Progenitor cell of endocrine pancreas (in vitro differentiated cells): ENCODE data around the gene TAP2. TPM values are rescaled to one million over a fixed set of nuclear protein-coding genes. Genes with fewer than 3 reads are reported as not detected.

Experiments
- DNase-seq: peaks from one replicate; pipeline ENCODE4 v3.0.0; 2021; ENCODE audit warnings: low spot score; ENCODE audit not compliant: unreplicated experiment
- H3K27ac Mint-ChIP-seq: 2 replicates; pipeline ENCODE4 v1.8.0; 2021; ENCODE audit warnings: mild to moderate bottlenecking, moderate library complexity, mixed read lengths
- H3K27me3 Mint-ChIP-seq: 2 replicates; pipeline ENCODE4 v1.8.0; 2021; ENCODE audit warnings: mixed read lengths
- H3K36me3 Mint-ChIP-seq: 2 replicates; pipeline ENCODE4 v1.8.0; 2022; ENCODE audit warnings: mixed read lengths; ENCODE audit not compliant: insufficient read depth
- H3K4me1 Mint-ChIP-seq: 2 replicates; pipeline ENCODE4 v1.8.0; 2021; ENCODE audit warnings: low read depth, mixed read lengths
- H3K4me3 Mint-ChIP-seq: 2 replicates; pipeline ENCODE4 v1.8.0; 2021; ENCODE audit warnings: low read depth, mild to moderate bottlenecking, moderate library complexity, mixed read lengths
- H3K9me3 Mint-ChIP-seq: 2 replicates; pipeline ENCODE4 v1.8.0; 2021; ENCODE audit warnings: low read depth, mixed read lengths
- CTCF ChIP-seq: fragments of 200-600 bp; sonication (generic); IDR thresholded peaks from one replicate; pipeline ENCODE4 v1.5.0; 2021; ENCODE audit warnings: antibody characterized with exemption, mild to moderate bottlenecking; ENCODE audit not compliant: unreplicated experiment
- total RNA-seq: library from RNA; stranded (reverse); gene quantifications from 2 replicates; pipeline ENCODE4 v1.2.1, GENCODE V29; 2021

The TAP2 gene
- total RNA-seq, 1 donor from 2014 or later, result 5.1 TPM

DNA sequence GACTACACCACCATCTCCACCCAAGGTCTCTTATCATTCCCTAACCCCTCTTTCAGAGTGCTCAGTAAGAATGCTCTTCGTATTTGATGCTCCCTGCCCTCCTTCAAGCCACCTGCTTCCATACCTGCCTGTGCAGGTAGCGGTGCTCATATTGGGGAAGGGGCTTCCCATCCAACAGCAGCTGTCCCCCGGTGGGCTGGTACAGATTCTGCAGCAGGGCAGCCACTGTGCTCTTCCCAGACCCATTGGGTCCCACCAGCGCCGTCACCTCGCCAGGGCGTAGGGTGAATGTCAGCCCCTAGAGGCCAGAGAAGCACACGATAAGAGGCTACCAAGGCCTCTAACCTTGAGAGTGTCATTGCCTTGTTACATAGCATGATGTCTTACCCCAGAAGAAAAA lies 9.3 kb upstream of the TAP2 start:
- peaks cover 8% of the 10 kb centered on the region for H3K4me1 Mint-ChIP-seq
- DNase-seq, result no peak
- H3K27ac Mint-ChIP-seq, result no peak overlapping the region
- H3K4me3 Mint-ChIP-seq, result no peak overlapping the region
- no peak for TF ChIP-seq CTCF
- H3K27me3 Mint-ChIP-seq, result peaks cover 95% of the 10 kb centered on the region
- no peaks in the 10 kb centered on the region for H3K36me3 Mint-ChIP-seq
- H3K9me3 Mint-ChIP-seq, result no peaks in the 10 kb centered on the region

GRCh38 chr6:32847004-32847403 lies 8.5 kb upstream of the TAP2 start:
- Mint-ChIP-seq H3K9me3 (no peaks in the 10 kb centered on the region), H3K4me3 (no peak overlapping the region), H3K27me3 (peaks cover 95% of the 10 kb centered on the region), H3K27ac (no peak overlapping the region), H3K4me1 (peaks cover 8% of the 10 kb centered on the region), H3K36me3 (no peaks in the 10 kb centered on the region)
- no peak for DNase-seq
- TF ChIP-seq CTCF, result no peak

GRCh38 chr6:32845384-32845884 lies 6.9 kb upstream of the TAP2 start:
- Mint-ChIP-seq H3K27ac (no peak overlapping the region), H3K9me3 (no peaks in the 10 kb centered on the region), H3K36me3 (no peaks in the 10 kb centered on the region), H3K4me3 (no peak overlapping the region), H3K27me3 (peaks cover 94% of the 10 kb centered on the region), H3K4me1 (peaks cover 8% of the 10 kb centered on the region)
- no peak for DNase-seq
- TF ChIP-seq CTCF, result no peak

DNA sequence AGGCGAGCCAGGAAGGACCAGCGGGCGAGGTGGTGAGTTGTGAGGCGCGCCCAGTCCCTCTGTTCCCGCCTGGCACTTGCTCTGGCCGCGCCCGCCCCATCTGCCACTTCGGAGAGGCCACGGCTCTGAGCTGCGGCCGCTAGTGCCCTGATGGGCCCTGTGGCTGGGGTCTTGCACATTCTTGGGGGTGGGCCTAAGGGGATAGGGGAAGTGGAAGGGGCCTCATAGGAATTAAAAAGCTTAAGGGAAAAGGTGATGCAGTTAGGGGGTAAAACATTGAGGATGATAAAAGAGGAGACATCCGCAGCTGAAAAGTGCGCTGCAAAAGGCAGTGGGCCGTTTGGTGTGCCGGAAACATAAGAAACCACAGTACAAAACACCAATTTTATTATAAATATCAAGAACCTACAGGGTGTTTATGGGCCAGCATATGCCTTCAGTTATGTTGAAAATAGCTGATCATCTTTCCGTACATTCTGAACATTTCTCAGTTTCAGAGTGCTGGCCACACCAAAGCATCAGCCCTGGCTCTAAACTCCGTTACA lies 6.4 kb upstream of the TAP2 start:
- Mint-ChIP-seq H3K4me1 (peaks cover 8% of the 10 kb centered on the region), H3K9me3 (no peaks in the 10 kb centered on the region), H3K36me3 (no peaks in the 10 kb centered on the region), H3K27me3 (peaks cover 94% of the 10 kb centered on the region), H3K27ac (peak overlapping the region; percentile 73), H3K4me3 (peak overlapping the region; percentile 79)
- TF ChIP-seq CTCF, result no peak
- DNase-seq, result no peak

DNA sequence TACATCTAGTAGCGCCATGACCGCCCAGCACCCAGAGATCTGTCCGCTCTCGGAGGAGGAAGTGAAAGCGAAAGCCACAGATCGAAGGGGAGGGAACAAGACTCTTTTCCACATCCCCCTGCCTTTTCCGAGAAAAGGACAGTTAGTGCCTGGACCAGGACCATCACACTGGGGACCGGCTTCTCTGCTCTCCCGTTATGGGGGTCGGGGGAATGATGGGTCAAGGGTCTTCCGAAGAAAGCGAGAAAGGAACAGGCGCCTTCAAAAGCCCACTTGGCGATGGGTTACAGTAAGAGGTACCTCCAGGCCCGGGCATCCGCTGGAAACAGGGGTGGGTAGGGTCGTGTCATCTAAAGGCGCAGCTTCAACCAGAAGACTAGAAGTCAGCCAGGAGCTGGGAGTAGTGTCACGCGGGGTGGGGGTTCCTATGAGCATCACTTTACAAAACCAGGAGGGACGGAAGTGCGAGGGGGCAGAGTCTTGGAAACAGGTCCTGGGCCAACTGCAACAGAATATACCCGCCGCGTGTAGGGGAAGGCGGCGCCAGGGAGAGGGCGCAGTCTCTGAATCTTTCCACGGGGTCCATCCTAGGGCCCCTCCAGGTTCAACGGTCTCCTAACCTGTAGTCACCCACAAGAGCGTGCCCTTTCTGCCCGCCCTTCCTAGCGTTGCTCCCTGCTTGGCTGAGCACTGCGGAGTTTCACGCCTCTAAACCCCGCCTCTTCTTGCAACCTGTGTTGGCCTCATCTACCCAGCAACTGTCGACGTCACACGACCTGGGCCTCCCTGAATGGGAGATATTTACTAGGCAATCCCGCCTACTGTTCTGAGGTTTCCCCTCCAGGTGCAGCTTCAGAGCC lies 5.7 kb upstream of the TAP2 start, which contains the start of gene PSMB8:
Gene PSMB8, minus strand, starts transcription at position 69 of the 860 bp plus-strand sequence. Its CDS starts 51 bp downstream, at position 18.
- Mint-ChIP-seq H3K9me3 (no peaks in the 10 kb centered on the region), H3K4me3 (peak within 1 kb of the TSS; percentile 79), H3K27ac (peak within 1 kb of the TSS; percentile 73), H3K36me3 (no peaks in the 10 kb centered on the region), H3K27me3 (peaks cover 91% of the 10 kb centered on the region), H3K4me1 (peaks cover 8% of the 10 kb centered on the region)
- DNase-seq, result peak; percentile 87
- no peak for TF ChIP-seq CTCF
